Loucy (cell line): Measurements from ENCODE around the gene ZNF516.

Experiments used
- H2AFZ ChIP-seq: fragments of 200-600 bp; sonication (generic); 2 replicates; pipeline ENCODE4 v1.6.0; 2016; ENCODE audit warnings: antibody characterized with exemption, mild to moderate bottlenecking, low read length, moderate library complexity
- H3F3A ChIP-seq: fragments of 200-600 bp; 2 replicates; pipeline ENCODE4 v1.6.0; 2016; ENCODE audit warnings: antibody characterized with exemption, low read depth, mild to moderate bottlenecking
- H3K27me3 ChIP-seq: fragments of 200-600 bp; sonication (generic); 2 replicates; pipeline ENCODE4 v1.6.1; 2014; ENCODE audit warnings: low read length, mild to moderate bottlenecking; ENCODE audit not compliant: insufficient read depth, poor library complexity, severe bottlenecking
- H3K36me3 ChIP-seq: fragments of 200-600 bp; sonication (generic); 2 replicates; pipeline ENCODE4 v1.6.1; 2016; ENCODE audit warnings: low read length; ENCODE audit not compliant: insufficient read depth
- H3K4me1 ChIP-seq: fragments of 200-600 bp; sonication (generic); 2 replicates; pipeline ENCODE4 v1.5.1; 2014; ENCODE audit warnings: low read length, mild to moderate bottlenecking; ENCODE audit not compliant: insufficient read depth, poor library complexity, severe bottlenecking
- H3K4me2 ChIP-seq: fragments of 200-600 bp; sonication (generic); 2 replicates; pipeline ENCODE4 v1.6.0; 2014; ENCODE audit warnings: antibody characterized with exemption, low read length, low read depth, mild to moderate bottlenecking; ENCODE audit not compliant: poor library complexity, severe bottlenecking
- H3K4me3 ChIP-seq: fragments of 200-600 bp; sonication (generic); 2 replicates; pipeline ENCODE4 v1.5.1; 2014; ENCODE audit warnings: low read length, mild to moderate bottlenecking, mixed read lengths; ENCODE audit not compliant: poor library complexity, severe bottlenecking
- H3K79me2 ChIP-seq: fragments of 200-600 bp; sonication (generic); 2 replicates; pipeline ENCODE4 v1.6.1; 2014; ENCODE audit warnings: low read length; ENCODE audit not compliant: insufficient read depth
- H3K9ac ChIP-seq: fragments of 200-600 bp; sonication (generic); 2 replicates; pipeline ENCODE4 v1.6.0; 2014; ENCODE audit warnings: mild to moderate bottlenecking, low read depth, low read length, moderate library complexity; ENCODE audit not compliant: poor library complexity, severe bottlenecking
- H3K9me2 ChIP-seq: fragments of 200-600 bp; sonication (generic); replicated peaks from 2 replicates; pipeline ENCODE4 v1.6.1; 2016; ENCODE audit warnings: low read depth, low read length, mixed read lengths
- H3K9me3 ChIP-seq: fragments of 200-600 bp; sonication (generic); 2 replicates; pipeline ENCODE4 v1.6.1; 2014; ENCODE audit warnings: mild to moderate bottlenecking, antibody characterized with exemption, low read length, low read depth; ENCODE audit not compliant: insufficient read depth
- H4K20me1 ChIP-seq: fragments of 200-600 bp; sonication (generic); 2 replicates; pipeline ENCODE4 v1.6.0; 2014; ENCODE audit warnings: antibody characterized with exemption, low read length, mild to moderate bottlenecking; ENCODE audit not compliant: insufficient read depth, poor library complexity, severe bottlenecking
- CTCF ChIP-seq: fragments of 200-600 bp; sonication (generic); conservative IDR thresholded peaks from 2 replicates; pipeline ENCODE4 v1.5.1; 2014; ENCODE audit warnings: mild to moderate bottlenecking, antibody characterized with exemption, low read length
- EZH2phosphoT487 ChIP-seq: fragments of 200-600 bp; IDR thresholded peaks from 2 replicates; pipeline ENCODE4 v1.6.1; 2018; ENCODE audit warnings: antibody characterized with exemption, mild to moderate bottlenecking, moderate library complexity, borderline replicate concordance

Gene ZNF516

DNA sequence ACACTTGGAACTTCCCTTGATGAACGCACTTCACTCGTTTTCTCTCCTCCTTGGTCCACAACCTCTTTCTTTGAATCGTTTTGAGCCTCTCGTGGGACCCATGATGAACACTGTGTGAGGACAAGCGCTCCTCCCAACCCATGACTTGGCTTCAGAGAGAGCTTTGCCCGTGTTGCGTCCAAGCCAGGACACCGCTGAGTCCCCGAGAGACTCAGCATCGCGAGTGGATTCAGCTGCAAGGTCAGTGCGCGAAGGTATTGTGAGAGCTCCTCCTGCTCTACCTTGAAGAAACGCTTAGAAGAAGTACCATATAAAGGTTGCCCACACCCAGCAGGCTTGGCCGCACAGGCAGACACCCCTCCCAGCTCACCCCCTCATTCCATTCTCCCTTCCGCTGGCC lies 58.7 kb downstream of the ZNF516 start:
- no peak overlapping the region for H2AFZ ChIP-seq
- H3F3A ChIP-seq, result no peaks in the 10 kb centered on the region
- no peak overlapping the region for H3K9ac ChIP-seq
- no peaks in the 10 kb centered on the region for H3K9me3 ChIP-seq
- H3K9me2 ChIP-seq, result no peaks in the 10 kb centered on the region
- no peaks in the 10 kb centered on the region for H4K20me1 ChIP-seq
- H3K36me3 ChIP-seq, result peaks cover 7% of the 10 kb centered on the region; the same call in 1 of the 2 replicates
- H3K4me2 ChIP-seq, result no peak overlapping the region
- TF ChIP-seq EZH2phosphoT487, result no peak
- no peak for TF ChIP-seq CTCF
- no peaks in the 10 kb centered on the region for H3K4me1 ChIP-seq
- no peak overlapping the region for H3K4me3 ChIP-seq
- no peaks in the 10 kb centered on the region for H3K27me3 ChIP-seq
- H3K79me2 ChIP-seq, result no peaks in the 10 kb centered on the region; the same call in 1 of the 2 replicates

- Histone ChIP-seq H3K9me3 (no peaks in the 10 kb centered on the region), H3K79me2 (no peaks in the 10 kb centered on the region; the same call in 1 of the 2 replicates), H4K20me1 (no peaks in the 10 kb centered on the region), H3F3A (no peaks in the 10 kb centered on the region), H3K36me3 (no peaks in the 10 kb centered on the region; the same call in 1 of the 2 replicates), H3K9ac (no peak overlapping the region), H3K9me2 (no peaks in the 10 kb centered on the region), H2AFZ (no peak overlapping the region), H3K4me1 (no peaks in the 10 kb centered on the region), H3K4me3 (no peak overlapping the region), H3K4me2 (no peak overlapping the region), H3K27me3 (no peaks in the 10 kb centered on the region)
- no peak for TF ChIP-seq EZH2phosphoT487
- TF ChIP-seq CTCF, result peak; percentile 26; the same call in 1 of the 2 replicates
Measured at GRCh38 chr18:76435316-76435989, 59.6 kb downstream of the ZNF516 start.

GRCh38 chr18:76434452-76434851 lies 60.6 kb downstream of the ZNF516 start:
- H3K9me2 ChIP-seq, result no peaks in the 10 kb centered on the region
- H3K4me1 ChIP-seq, result no peaks in the 10 kb centered on the region
- H3K79me2 ChIP-seq, result no peaks in the 10 kb centered on the region; the same call in 1 of the 2 replicates
- no peaks in the 10 kb centered on the region; the same call in 1 of the 2 replicates for H3K36me3 ChIP-seq
- H2AFZ ChIP-seq, result no peak overlapping the region
- H3K4me3 ChIP-seq, result no peak overlapping the region
- H3K4me2 ChIP-seq, result no peak overlapping the region
- no peaks in the 10 kb centered on the region for H3K9me3 ChIP-seq
- H4K20me1 ChIP-seq, result no peaks in the 10 kb centered on the region
- no peaks in the 10 kb centered on the region for H3F3A ChIP-seq
- H3K27me3 ChIP-seq, result no peaks in the 10 kb centered on the region
- TF ChIP-seq EZH2phosphoT487, result no peak
- H3K9ac ChIP-seq, result no peak overlapping the region

GRCh38 chr18:76433788-76434187 lies 61.3 kb downstream of the ZNF516 start:
- no peaks in the 10 kb centered on the region for H4K20me1 ChIP-seq
- no peaks in the 10 kb centered on the region for H3F3A ChIP-seq
- no peaks in the 10 kb centered on the region for H3K9me2 ChIP-seq
- H3K36me3 ChIP-seq, result no peaks in the 10 kb centered on the region
- no peak overlapping the region for H3K4me2 ChIP-seq
- H3K79me2 ChIP-seq, result no peaks in the 10 kb centered on the region; the same call in 1 of the 2 replicates
- no peaks in the 10 kb centered on the region for H3K9me3 ChIP-seq
- no peak overlapping the region for H2AFZ ChIP-seq
- H3K4me3 ChIP-seq, result no peak overlapping the region
- H3K27me3 ChIP-seq, result no peaks in the 10 kb centered on the region
- no peak overlapping the region for H3K9ac ChIP-seq
- no peak for TF ChIP-seq CTCF
- TF ChIP-seq EZH2phosphoT487, result no peak
- H3K4me1 ChIP-seq, result no peaks in the 10 kb centered on the region
